Urothelium cell line (cell line): ENCODE data around the gene HOXD3.

Source experiments
- DNase-seq: peaks from one replicate; pipeline ENCODE4 v3.0.0; 2011; ENCODE audit warnings: low spot score, mixed read lengths
- FAIRE-seq: peaks from 2 replicates; lab custom pipeline; 2011; peaks lifted over from hg19 to GRCh38; lab: Jason Lieb, UNC

HOXD3 gene

GRCh38 chr2:176148751-176149421 is 8.2 kb upstream of the HOXD3 start:
- FAIRE-seq (no peak), DNase-seq (no peak)

GRCh38 chr2:176149481-176149938 is 7.6 kb upstream of the HOXD3 start:
- no peak for DNase-seq
- no peak for FAIRE-seq

- DNase-seq (no peak), FAIRE-seq (no peak)
These were observed 7.0 kb upstream of the HOXD3 start for GRCh38 chr2:176149939-176150583.

- no peak for FAIRE-seq
These were observed 6.3 kb upstream of the HOXD3 start for GRCh38 chr2:176150584-176151441.

GRCh38 chr2:176151442-176152287 is 5.4 kb upstream of the HOXD3 start, which contains the start of gene HOXD4:
Gene HOXD4 (plus strand): TSS chr2:176151550. CDS start chr2:176151634, 84 bp downstream.
- FAIRE-seq (no peak), DNase-seq (no peak)

More at GRCh38 chr2:176150584-176151441, 6.3 kb upstream of the HOXD3 start:
- DNase-seq: no peak

- no peak for FAIRE-seq
- DNase-seq: no peak
These were observed 4.5 kb upstream of the HOXD3 start for GRCh38 chr2:176152350-176153181.

- DNase-seq: no peak
- no peak for FAIRE-seq
These were observed 2.4 kb upstream of the HOXD3 start for GRCh38 chr2:176154576-176155252.

GRCh38 chr2:176155356-176156044 is 1.6 kb upstream of the HOXD3 start:
- DNase-seq: no peak
- FAIRE-seq: no peak

- FAIRE-seq: no peak
- DNase-seq: no peak
These were observed 753 bp upstream of the HOXD3 start for GRCh38 chr2:176156301-176156806.

- no peak for DNase-seq
- FAIRE-seq: no peak
These were observed 535 bp downstream of the HOXD3 start for GRCh38 chr2:176157499-176158185.

- no peak for FAIRE-seq
These were observed 1.1 kb downstream of the HOXD3 start for GRCh38 chr2:176158186-176158591.

GRCh38 chr2:176158855-176159662 is 2.0 kb downstream of the HOXD3 start:
- no peak for FAIRE-seq
- no peak for DNase-seq

More at GRCh38 chr2:176158186-176158591, 1.1 kb downstream of the HOXD3 start:
- DNase-seq: no peak

GRCh38 chr2:176159663-176160250 is 2.6 kb downstream of the HOXD3 start:
- FAIRE-seq (no peak), DNase-seq (no peak)

- FAIRE-seq: no peak
- no peak for DNase-seq
These were observed 3.3 kb downstream of the HOXD3 start for GRCh38 chr2:176160251-176160985.

GRCh38 chr2:176160986-176161824 is 4.1 kb downstream of the HOXD3 start:
- FAIRE-seq: no peak
- DNase-seq: no peak
